Suprapubic skin (tissue), 3 donors: ENCODE data around the gene RIMBP2.

ENCODE experiments used
- CTCF ChIP-seq, 2 donors: fragments of 200-600 bp in 1 of 2; fragments of 450-650 bp in 1 of 2; sonication (generic) in 1 of 2; IDR thresholded peaks; one replicate each; pipeline ENCODE4 v1.5.1; 2016 to 2019; ENCODE audit warnings: antibody characterized with exemption in 2 of 2, mild to moderate bottlenecking in 1 of 2, moderate library complexity in 1 of 2
- POLR2A ChIP-seq, 2 donors: fragments of 450-650 bp; IDR thresholded peaks; one replicate each; pipeline ENCODE4 v1.6.1; 2017; ENCODE audit warnings: antibody characterized with exemption in 2 of 2, mild to moderate bottlenecking in 2 of 2, moderate library complexity in 2 of 2

- no peak for TF ChIP-seq POLR2A (IDR thresholded peaks at IDR 0.05)
- TF ChIP-seq CTCF (IDR thresholded peaks at IDR 0.05), result no peak
Observed at GRCh38 chr12:130669797-130670196, 46.3 kb downstream of the RIMBP2 start.
